MM.1S (cell line): ENCODE results near the gene WDR81.

Experiments used
- CTCF ChIP-seq: fragments of 300-600 bp; sonication (generic); IDR thresholded peaks from 2 replicates; pipeline ENCODE4 v1.5.1; 2016; ENCODE audit warnings: antibody characterized with exemption, low read length, mixed read lengths
- EZH2phosphoT487 ChIP-seq: fragments of 300-600 bp; sonication (generic); IDR thresholded peaks from 2 replicates; pipeline ENCODE4 v1.6.1; 2018; ENCODE audit warnings: antibody characterized with exemption, low read length

GRCh38 chr17:1713878-1714426 lies 10.6 kb upstream of the WDR81 start:
- TF ChIP-seq CTCF = peak; percentile 16
- no peak for TF ChIP-seq EZH2phosphoT487
